RWPE1 (cell line): ENCODE results near the gene C20orf96.

ENCODE experiments used
- CTCF ChIA-PET: fragments of 350-600 bp; sonication (Branson Sonifier 250); formaldehyde crosslinking; extraction: SDS; loops from one replicate; lab custom pipeline; 2021; lab: Yijun Ruan, JAX
- POLR2A ChIA-PET: fragments of 400-600 bp; formaldehyde crosslinking; extraction: SDS; loops from one replicate; lab custom pipeline; 2020; ENCODE audit warnings: antibody characterized with exemption; ENCODE audit not compliant: low non-redundant PET; lab: Yijun Ruan, JAX
- DNase-seq: peaks from one replicate; pipeline ENCODE4 v3.0.0; 2012; ENCODE audit warnings: low spot score
- H3K27ac ChIP-seq: fragments of 450-650 bp; 2 replicates; pipeline ENCODE4 v1.5.1; 2017
- TF ChIP-seq, protein P1 (sequence below): fragments of 450-650 bp; conservative IDR thresholded peaks from 2 replicates; pipeline ENCODE4 v1.5.1; 2017; ENCODE audit warnings: low read depth, mild to moderate bottlenecking

C20orf96 gene

DNA sequence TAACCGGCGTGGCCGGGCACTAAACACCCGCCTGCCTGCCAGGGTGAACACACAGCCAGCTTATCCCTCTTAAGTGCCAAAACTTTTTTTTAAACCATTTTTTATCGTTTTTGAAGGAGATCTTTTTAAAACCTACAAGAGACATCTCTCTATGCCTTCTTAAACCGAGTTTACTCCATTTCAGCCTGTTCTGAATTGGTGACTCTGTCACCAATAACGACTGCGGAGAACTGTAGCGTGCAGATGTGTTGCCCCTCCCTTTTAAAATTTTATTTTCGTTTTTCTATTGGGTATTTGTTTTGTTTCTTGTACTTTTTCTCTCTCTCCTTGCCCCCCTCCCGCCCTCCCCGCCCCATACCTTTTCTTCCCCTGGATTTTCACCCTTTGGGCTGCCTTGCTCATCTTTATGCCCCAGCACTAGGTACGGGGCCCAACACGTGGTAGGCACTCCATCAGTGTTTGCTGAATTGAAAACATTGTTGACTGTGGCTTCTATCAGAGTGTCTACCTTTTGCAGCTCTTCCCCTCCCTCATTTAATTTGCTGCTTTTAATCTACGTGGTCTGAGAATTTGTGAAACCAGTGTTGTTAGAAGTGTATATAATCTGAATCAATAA, 8.3 kb upstream of the C20orf96 start:
- TF ChIP-seq, protein P1, sequence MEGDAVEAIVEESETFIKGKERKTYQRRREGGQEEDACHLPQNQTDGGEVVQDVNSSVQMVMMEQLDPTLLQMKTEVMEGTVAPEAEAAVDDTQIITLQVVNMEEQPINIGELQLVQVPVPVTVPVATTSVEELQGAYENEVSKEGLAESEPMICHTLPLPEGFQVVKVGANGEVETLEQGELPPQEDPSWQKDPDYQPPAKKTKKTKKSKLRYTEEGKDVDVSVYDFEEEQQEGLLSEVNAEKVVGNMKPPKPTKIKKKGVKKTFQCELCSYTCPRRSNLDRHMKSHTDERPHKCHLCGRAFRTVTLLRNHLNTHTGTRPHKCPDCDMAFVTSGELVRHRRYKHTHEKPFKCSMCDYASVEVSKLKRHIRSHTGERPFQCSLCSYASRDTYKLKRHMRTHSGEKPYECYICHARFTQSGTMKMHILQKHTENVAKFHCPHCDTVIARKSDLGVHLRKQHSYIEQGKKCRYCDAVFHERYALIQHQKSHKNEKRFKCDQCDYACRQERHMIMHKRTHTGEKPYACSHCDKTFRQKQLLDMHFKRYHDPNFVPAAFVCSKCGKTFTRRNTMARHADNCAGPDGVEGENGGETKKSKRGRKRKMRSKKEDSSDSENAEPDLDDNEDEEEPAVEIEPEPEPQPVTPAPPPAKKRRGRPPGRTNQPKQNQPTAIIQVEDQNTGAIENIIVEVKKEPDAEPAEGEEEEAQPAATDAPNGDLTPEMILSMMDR, result no peak
- no peak for DNase-seq
- POLR2A ChIA-PET, result interaction anchor here (0.9 to 1.5 kb wide), 3 partner anchors 25 to 27 kb away, joined by 3 to 8 read pairs (median 3); partner anchors contain the start of gene SOX12
- peak overlapping the region; percentile 97 for H3K27ac ChIP-seq
- CTCF ChIA-PET, result interaction anchor here (0.7 to 1.3 kb wide), 4 partner anchors 10 to 32 kb away, joined by 3 to 9 read pairs (median 4); partner anchors contain the start of gene SOX12

DNA sequence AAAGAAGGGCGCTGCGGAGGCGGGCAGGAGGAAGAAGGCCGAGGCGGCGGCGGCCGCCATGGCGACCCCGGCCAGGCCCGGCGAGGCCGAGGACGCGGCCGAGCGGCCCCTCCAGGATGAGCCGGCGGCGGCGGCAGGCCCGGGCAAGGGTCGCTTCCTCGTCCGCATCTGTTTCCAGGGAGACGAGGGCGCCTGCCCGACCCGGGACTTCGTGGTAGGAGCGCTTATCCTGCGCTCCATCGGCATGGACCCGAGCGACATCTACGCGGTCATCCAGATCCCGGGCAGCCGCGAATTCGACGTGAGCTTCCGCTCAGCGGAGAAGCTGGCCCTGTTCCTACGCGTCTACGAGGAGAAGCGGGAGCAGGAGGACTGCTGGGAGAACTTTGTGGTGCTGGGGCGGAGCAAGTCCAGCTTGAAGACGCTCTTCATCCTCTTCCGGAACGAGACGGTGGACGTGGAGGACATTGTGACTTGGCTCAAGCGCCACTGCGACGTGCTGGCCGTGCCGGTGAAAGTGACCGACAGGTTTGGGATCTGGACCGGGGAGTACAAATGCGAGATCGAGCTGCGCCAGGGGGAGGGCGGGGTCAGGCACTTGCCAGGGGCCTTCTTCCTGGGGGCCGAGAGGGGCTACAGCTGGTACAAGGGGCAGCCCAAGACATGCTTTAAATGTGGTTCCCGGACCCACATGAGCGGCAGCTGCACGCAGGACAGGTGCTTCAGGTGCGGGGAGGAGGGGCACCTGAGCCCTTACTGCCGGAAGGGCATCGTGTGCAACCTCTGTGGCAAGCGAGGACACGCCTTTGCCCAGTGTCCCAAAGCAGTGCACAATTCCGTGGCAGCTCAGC, 7.6 kb upstream of the C20orf96 start:
- CTCF ChIA-PET, result interaction anchor here (0.7 to 1.3 kb wide), 2 partner anchors 32 to 33 kb away, joined by 4 to 9 read pairs; no protein-coding TSS in a partner anchor
- DNase-seq, result peak; percentile 65
- POLR2A ChIA-PET, result interaction anchor here (0.6 to 1.1 kb wide), 4 partner anchors 13 to 33 kb away, joined by 3 to 8 read pairs (median 4); partner anchors contain the start of gene SOX12
- peak overlapping the region; percentile 97 for H3K27ac ChIP-seq
- TF ChIP-seq, protein P1, result no peak

DNA sequence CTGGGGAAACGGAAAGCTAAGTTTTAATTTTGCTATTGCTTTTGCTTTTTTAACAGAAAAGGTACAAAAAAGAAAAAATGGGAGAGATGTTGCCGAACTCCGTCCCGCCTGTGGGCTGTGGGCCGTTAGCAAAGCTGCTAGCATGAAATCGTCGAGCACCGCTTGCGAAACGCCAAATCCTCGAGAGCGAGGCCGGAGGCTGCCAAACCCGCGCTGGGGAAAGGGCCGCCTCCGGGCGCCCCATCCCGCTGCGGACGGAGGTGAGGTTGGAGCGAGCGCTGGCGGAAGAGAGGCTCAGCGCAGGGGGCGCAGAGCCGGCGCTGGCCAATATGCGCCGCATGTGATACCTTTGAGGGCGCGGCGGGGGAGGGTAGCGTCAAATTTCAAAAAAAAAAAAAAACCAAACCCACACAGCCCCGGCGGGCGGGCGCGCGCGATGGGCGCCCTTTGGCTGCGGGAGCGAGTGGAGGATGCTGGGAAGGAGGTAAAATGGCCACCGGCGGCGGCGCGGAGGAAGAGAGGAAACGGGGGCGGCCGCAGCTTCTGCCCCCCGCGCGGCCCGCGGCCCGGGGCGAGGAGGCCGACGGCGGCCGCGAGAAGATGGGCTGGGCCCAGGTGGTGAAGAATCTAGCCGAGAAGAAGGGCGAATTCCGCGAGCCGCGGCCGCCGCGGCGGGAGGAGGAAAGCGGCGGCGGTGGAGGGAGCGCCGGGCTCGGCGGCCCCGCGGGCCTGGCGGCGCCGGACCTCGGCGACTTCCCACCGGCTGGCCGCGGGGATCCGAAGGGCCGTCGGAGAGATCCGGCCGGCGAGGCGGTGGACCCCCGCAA, 6.8 kb upstream of the C20orf96 start, which contains the start of gene ZCCHC3:
ZCCHC3 (plus strand) TSS at position 473 of the 827 bp plus-strand sequence; CDS start at position 490, 17 bp downstream.
- DNase-seq, result peak; percentile 91
- ChIA-PET POLR2A (interaction anchor here (0.7 kb wide), 1 partner anchor 12 kb away, joined by 3 read pairs; no protein-coding TSS in a partner anchor), CTCF (interaction anchor here (0.5 to 1.3 kb wide), 2 partner anchors 33 to 53 kb away, joined by 5 to 9 read pairs; no protein-coding TSS in a partner anchor)
- H3K27ac ChIP-seq, result peak within 1 kb of the TSS; percentile 97
- TF ChIP-seq, protein P1, result no peak; the same call in 1 of the 2 replicates

DNA sequence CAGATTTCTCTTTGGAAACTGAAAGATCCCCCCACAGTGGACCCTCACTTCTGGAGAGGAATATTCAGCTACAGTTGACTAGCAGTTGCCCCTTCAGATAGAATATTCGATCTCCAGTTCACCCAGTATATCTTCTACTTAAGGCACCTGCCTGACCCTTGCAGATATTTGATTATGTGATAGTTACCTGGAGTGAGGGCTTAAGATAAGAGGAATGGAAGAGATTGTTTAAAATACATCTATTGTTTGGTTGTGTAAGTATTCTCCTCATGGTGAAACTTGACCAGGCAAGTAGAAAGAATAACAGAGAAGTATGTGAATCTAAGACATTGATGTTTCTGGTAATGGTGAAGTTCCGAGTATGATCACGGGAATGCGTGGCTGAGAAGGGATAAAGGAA, 5.3 kb upstream of the C20orf96 start:
- no peak overlapping the region for H3K27ac ChIP-seq
- TF ChIP-seq, protein P1, result no peak
- no peak for DNase-seq
- ChIA-PET POLR2A (no interaction called here), CTCF (interaction anchor here (0.6 kb wide), 1 partner anchor 33 kb away, joined by 3 read pairs; no protein-coding TSS in a partner anchor)

DNA sequence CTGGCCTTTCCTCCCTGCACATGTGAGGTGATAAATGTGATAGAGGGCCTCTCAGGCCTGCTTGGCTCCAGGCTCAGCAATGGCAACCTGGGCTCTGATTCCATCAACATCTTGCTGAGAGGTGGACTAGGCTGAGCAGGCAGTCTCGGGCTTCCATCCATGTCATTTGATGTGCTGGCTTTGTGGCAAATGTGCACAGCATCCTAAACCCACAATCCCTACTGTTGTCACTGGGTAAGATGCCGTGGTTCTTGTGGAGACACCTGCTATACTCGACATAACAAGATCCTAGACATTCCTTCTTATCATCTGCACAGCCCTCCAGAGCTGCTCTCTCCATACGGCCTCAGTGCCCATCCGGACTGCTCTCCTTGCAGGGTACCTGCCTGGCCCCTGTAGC, 4.1 kb upstream of the C20orf96 start:
- TF ChIP-seq, protein P1, result no peak
- ChIA-PET CTCF (no interaction called here), POLR2A (no interaction called here)
- no peak overlapping the region for H3K27ac ChIP-seq
- no peak for DNase-seq
